Measurements from ENCODE around the gene RBFOX2. TPM values are rescaled to one million over a fixed set of nuclear protein-coding genes. Genes with fewer than 3 reads are reported as not detected.

The RBFOX2 gene
- total and polyA plus RNA-seq, 3 donors from 2014 or later: 53.4 to 85.2 (median 63.9) TPM

DNA sequence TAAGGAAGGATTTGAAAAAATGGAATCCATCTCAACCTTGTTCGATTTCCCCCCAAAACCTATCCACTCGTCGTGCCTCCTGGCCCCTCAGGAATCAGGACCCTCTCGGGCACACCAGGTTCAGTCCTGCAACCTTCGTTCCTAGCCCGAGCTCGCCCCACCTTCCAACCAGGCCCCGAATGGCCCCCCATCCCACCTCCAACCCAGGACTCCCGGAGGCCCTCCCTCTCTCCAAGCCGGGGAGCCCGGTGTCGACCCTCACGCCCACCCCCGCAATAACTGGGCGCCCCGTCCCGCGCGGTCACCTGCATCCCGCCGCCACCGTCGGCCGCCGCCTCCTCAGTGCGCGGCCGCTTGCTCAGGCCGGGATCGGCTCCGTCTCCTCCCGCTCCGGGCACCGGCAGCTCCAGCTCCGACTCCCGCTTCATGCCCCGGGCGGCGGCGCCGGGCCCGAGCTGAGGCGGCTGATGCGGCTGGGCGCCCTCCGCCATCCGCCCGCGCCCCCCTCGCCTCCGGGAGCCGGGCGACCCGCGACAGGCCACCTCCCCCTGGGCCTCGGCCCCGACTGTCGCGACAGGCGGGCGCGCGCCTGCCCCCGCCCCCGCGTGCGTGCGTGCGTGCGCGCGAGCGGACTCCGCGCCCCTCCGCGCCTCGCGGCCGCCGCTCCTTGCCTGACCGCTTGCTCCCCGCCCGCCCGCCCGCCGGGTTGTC, 534 bp downstream of the RBFOX2 start:
- TF ChIP-seq POLR2A (IDR thresholded peaks at IDR 0.05): no peak
- TF ChIP-seq, protein P1, sequence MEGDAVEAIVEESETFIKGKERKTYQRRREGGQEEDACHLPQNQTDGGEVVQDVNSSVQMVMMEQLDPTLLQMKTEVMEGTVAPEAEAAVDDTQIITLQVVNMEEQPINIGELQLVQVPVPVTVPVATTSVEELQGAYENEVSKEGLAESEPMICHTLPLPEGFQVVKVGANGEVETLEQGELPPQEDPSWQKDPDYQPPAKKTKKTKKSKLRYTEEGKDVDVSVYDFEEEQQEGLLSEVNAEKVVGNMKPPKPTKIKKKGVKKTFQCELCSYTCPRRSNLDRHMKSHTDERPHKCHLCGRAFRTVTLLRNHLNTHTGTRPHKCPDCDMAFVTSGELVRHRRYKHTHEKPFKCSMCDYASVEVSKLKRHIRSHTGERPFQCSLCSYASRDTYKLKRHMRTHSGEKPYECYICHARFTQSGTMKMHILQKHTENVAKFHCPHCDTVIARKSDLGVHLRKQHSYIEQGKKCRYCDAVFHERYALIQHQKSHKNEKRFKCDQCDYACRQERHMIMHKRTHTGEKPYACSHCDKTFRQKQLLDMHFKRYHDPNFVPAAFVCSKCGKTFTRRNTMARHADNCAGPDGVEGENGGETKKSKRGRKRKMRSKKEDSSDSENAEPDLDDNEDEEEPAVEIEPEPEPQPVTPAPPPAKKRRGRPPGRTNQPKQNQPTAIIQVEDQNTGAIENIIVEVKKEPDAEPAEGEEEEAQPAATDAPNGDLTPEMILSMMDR (IDR thresholded peaks at IDR 0.05): no peak
- intact Hi-C loops (cut with DNase I; ENCODE audit: low total_unique reads): no loop called here
- Histone ChIP-seq H3K27me3 (no peaks in the 10 kb centered on the region), H3K36me3 (ENCODE audit: low read depth, missing control alignments) (no peaks in the 10 kb centered on the region), H3K9me3 (no peaks in the 10 kb centered on the region), H3K27ac (peak overlapping the region; percentile 90 to 96), H3K4me3 (peak overlapping the region; percentile 89), H3K4me1 (peaks cover 10% of the 10 kb centered on the region)
- peak; percentile 34 for DNase-seq
- 0 to 1% methylated on average over 8 to 57 of the region's 87 CpGs for WGBS, 2 donors

DNA sequence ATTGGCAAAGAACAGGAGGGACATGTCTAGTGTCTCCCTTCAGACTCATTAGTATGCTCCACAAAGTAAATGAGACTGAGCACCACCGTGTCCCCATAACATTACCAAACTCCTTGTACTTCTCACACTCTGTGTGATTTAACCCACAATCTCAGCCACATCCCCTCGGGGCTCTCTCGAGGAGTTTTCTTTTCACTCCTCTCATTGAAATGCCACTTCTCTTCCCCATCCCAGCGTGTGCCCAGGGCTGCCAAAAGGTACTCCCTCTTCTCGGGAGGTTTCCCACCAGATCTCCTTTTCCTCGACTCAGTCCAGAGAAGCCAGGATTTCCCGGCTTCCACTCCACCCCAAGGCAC, 1.1 kb downstream of the RBFOX2 start:
- intact Hi-C loops (cut with DNase I; ENCODE audit: low total_unique reads): no loop called here
- H3K36me3 ChIP-seq (ENCODE audit: low read depth, missing control alignments): no peaks in the 10 kb centered on the region
- H3K9me3 ChIP-seq: no peaks in the 10 kb centered on the region
- peak overlapping the region; percentile 90 to 96 for H3K27ac ChIP-seq
- DNase-seq: peak; percentile 35
- peaks cover 11% of the 10 kb centered on the region for H3K4me1 ChIP-seq
- WGBS, 2 donors: 1 to 2% methylated on average over 7 of the region's 7 CpGs
- H3K4me3 ChIP-seq: peak overlapping the region; percentile 89
- no peaks in the 10 kb centered on the region for H3K27me3 ChIP-seq
- TF ChIP-seq POLR2A (IDR thresholded peaks at IDR 0.05): no peak
- TF ChIP-seq, protein P1 (IDR thresholded peaks at IDR 0.05): no peak

DNA sequence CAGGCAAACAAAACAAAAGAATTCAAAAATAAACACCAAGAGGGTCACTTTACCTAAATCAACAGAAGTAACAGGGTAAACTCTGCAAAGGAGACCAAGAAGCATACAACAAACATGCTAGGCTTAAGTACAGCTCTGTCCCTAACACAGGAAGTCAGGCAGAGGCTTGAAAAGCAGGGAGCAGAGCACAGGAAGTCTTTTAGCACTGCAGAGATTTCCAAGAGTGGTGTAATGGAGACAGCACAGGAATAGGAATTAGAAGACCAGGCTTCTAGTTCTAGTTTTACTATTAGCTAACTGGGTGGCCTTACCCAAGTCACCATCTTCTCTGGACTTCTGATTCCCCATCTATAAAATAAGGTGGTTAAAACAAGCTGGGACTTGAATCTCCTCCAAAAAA, 1.9 kb downstream of the RBFOX2 start:
- intact Hi-C loops (cut with DNase I; ENCODE audit: low total_unique reads): no loop called here
- peak overlapping the region in 1 of 2 donors; percentile 96 for H3K27ac ChIP-seq
- no peaks in the 10 kb centered on the region for H3K9me3 ChIP-seq
- H3K4me3 ChIP-seq: no peak overlapping the region
- no peaks in the 10 kb centered on the region for H3K36me3 ChIP-seq (ENCODE audit: low read depth, missing control alignments)
- peak; percentile 21 for DNase-seq
- TF ChIP-seq, protein P1 (IDR thresholded peaks at IDR 0.05): no peak
- TF ChIP-seq POLR2A (IDR thresholded peaks at IDR 0.05): no peak
- peaks cover 18% of the 10 kb centered on the region for H3K4me1 ChIP-seq
- no peaks in the 10 kb centered on the region for H3K27me3 ChIP-seq

DNA sequence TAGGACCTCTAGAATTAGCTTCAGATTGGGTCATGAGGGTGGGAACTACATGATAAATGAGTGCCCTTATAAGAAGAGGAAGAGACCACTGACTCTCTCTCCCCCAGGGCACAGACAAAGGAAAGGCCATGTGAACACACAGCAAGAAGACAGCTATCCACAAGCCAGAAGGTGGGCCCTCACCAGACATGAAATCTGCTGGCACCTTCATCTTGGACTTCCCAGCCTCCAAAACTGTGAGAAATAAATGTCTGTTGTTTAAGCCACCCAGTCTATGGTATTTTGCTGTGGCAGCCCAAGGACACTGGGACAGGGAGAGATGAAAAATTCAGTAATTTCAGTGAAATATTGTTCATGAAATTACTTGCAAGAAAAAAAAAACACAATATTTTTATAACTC, 5.9 kb downstream of the RBFOX2 start:
- Histone ChIP-seq H3K36me3 (ENCODE audit: low read depth, missing control alignments) (no peaks in the 10 kb centered on the region), H3K27ac (no peak overlapping the region), H3K4me1 (peaks cover 19% of the 10 kb centered on the region), H3K27me3 (no peaks in the 10 kb centered on the region), H3K4me3 (no peak overlapping the region), H3K9me3 (no peaks in the 10 kb centered on the region)
- no peak for DNase-seq
- no peak for TF ChIP-seq POLR2A (IDR thresholded peaks at IDR 0.05)
- TF ChIP-seq, protein P1 (IDR thresholded peaks at IDR 0.05): no peak
- intact Hi-C loops (cut with DNase I; ENCODE audit: low total_unique reads): no loop called here

DNA sequence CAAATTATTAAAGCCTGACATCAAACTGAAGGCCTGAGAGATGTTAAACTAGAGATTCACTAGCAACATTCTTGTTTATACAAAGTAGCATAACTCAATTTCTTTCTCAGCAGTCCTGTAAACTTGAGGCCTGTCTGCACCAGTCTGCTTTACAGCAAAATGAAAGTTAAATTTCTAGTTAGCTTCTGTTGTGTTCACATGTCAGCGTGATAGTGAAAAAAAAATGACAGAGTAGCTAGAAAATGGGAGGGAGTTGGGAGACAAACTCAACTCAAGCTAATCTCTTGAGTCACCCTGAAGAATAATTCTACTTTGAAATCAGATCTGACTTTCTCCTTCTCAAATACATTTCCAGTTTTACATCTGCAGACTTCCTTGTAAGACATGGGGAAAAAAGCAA, 6.5 kb downstream of the RBFOX2 start:
- H3K27ac ChIP-seq: peak overlapping the region in 1 of 2 donors; percentile 26
- no peaks in the 10 kb centered on the region for H3K36me3 ChIP-seq (ENCODE audit: low read depth, missing control alignments)
- no peaks in the 10 kb centered on the region for H3K9me3 ChIP-seq
- intact Hi-C loops (cut with DNase I; ENCODE audit: low total_unique reads): no loop called here
- H3K4me1 ChIP-seq: peaks cover 18% of the 10 kb centered on the region
- WGBS, 2 donors: 46 to 48% methylated on average over 1 of the region's 1 CpG
- DNase-seq: no peak
- TF ChIP-seq POLR2A (IDR thresholded peaks at IDR 0.05): no peak
- TF ChIP-seq, protein P1 (IDR thresholded peaks at IDR 0.05): no peak
- H3K4me3 ChIP-seq: no peak overlapping the region
- no peaks in the 10 kb centered on the region for H3K27me3 ChIP-seq
